NT2/D1 (cell line): ENCODE measurements around the gene COL26A1.

Experiments used
- DNase-seq: peaks from one replicate; pipeline ENCODE4 v3.0.0-alpha.2; 2011; ENCODE audit warnings: low read depth, low spot score
- H3K27me3 ChIP-seq: 2 replicates; pipeline ENCODE4 v1.6.0; 2011; ENCODE audit warnings: mild to moderate bottlenecking; ENCODE audit not compliant: insufficient read length, insufficient read depth
- H3K36me3 ChIP-seq: 2 replicates; pipeline ENCODE4 v1.6.1; 2011; ENCODE audit warnings: mild to moderate bottlenecking, low read length, mixed read lengths; ENCODE audit not compliant: insufficient read depth, insufficient read length
- H3K4me1 ChIP-seq: 2 replicates; pipeline ENCODE4 v1.5.1; 2011; ENCODE audit not compliant: insufficient read depth, insufficient read length
- H3K4me3 ChIP-seq: 2 replicates; pipeline ENCODE4 v1.5.1; 2011; ENCODE audit warnings: low read depth; ENCODE audit not compliant: insufficient read length
- H3K9ac ChIP-seq: 2 replicates; pipeline ENCODE4 v1.6.0; 2011; ENCODE audit warnings: low read depth; ENCODE audit not compliant: insufficient read length
- H3K9me3 ChIP-seq: 2 replicates; pipeline ENCODE4 v1.5.1; 2011; ENCODE audit warnings: mild to moderate bottlenecking, low read length; ENCODE audit not compliant: insufficient read depth
- SUZ12 ChIP-seq: IDR thresholded peaks from 2 replicates; pipeline ENCODE4 v1.6.1; 2011; ENCODE audit not compliant: insufficient read length, insufficient read depth; ENCODE audit errors: extremely low read depth
- YY1 ChIP-seq: IDR thresholded peaks from 2 replicates; pipeline ENCODE4 v1.6.1; 2011; ENCODE audit not compliant: insufficient read length, insufficient read depth
- ZNF274 ChIP-seq: IDR thresholded peaks from 2 replicates; pipeline ENCODE4 v1.6.1; 2011; ENCODE audit warnings: mild to moderate bottlenecking, low read depth, low read length

The COL26A1 gene

DNA sequence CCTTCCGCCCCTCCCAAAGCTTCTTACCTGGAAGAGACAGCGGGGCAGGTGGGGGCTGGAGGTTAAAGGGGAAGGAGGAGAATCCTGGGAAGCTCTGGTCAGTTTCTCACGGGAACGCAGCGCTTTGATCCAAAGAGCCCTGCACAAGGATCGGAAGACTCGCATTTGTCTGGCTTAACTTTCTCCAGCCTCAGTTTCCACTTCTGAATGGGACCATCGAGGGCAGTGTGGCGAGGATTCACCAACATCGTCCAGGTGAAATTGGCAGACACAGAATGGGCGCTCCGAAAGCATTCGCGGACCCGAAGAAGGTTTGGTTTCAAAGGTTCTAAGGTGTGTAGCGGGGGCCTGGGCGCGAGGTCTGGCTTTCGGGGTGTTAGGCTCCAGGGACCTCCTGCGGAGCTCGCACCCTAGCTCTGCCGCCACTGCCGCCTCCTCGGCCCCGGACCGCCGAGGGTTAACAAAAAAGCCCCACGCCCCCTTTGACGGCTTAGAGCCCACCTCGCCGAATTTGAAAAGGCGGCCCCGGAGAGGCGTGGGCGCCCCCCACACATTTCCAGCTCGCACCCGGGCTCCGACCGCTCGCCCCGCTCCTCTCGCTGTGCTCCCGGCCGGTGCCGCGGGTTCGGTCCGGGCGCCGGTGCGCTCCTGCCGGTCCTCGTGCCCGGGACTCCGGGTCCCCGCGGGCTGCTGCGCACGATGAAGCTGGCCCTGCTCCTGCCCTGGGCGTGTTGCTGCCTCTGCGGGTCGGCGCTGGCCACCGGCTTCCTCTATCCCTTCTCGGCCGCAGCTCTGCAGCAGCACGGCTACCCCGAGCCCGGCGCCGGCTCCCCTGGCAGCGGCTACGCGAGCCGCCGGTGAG lies at the start of gene COL26A1:
TSS of gene COL26A1 (plus strand) at position 542 of the 862 bp plus-strand sequence. CDS start at position 700, 158 bp downstream.
- no peaks in the 10 kb centered on the region for H3K9me3 ChIP-seq
- peak within 1 kb of the TSS; percentile 86 for H3K9ac ChIP-seq
- no peak for TF ChIP-seq SUZ12
- H3K27me3 ChIP-seq: no peaks in the 10 kb centered on the region
- H3K4me1 ChIP-seq: no peaks in the 10 kb centered on the region
- H3K4me3 ChIP-seq: peak within 1 kb of the TSS; percentile 69
- H3K36me3 ChIP-seq: peaks cover 10% of the 10 kb centered on the region
- no peak for DNase-seq

DNA sequence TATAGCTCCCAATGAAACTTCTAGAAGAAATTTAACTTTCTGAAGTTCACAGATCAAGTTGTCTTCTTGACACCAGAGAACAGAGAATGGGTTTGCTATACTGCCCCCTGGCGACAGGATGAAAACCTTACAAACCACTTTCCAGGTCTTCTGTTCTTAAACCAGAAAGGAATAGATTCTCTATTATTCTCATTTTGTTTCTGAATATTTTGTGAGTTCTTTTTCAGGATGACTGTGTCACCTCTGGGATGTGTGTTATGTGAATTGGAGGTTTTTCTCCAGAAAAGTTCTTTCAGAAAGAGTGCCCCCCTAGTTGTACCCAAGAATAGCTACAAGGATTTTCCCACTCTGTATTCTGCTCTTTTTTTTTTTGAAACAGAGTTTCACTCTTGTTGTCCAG lies 47.3 kb upstream of the COL26A1 start:
- peaks cover 68% of the 10 kb centered on the region for H3K36me3 ChIP-seq

DNA sequence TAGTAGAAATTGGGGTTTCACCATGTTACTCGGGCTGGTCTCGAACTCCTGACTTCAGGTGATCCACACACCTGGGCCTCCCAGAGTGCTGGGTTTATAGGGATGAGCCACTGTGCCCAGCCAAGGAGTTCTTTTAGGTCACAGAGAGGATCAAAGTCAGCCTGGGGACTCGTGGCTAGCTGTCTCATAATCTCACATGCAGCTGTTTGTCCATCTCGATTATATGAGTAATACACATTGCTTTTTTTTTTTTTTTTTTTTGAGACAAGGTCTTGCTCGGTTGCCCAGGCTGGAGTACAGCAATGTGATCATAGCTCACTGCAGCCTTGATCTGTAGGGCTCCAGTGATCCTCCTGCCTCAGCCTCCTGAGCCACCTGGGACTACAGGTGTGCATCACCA lies 43.3 kb upstream of the COL26A1 start:
- H3K9me3 ChIP-seq: no peaks in the 10 kb centered on the region
- DNase-seq: no peak

More for the DNA sequence above, 47.3 kb upstream of the COL26A1 start:
- Histone ChIP-seq H3K9me3 (no peaks in the 10 kb centered on the region), H3K27me3 (no peaks in the 10 kb centered on the region), H3K9ac (no peak overlapping the region), H3K4me3 (no peak overlapping the region), H3K4me1 (peaks cover 2% of the 10 kb centered on the region)
- TF ChIP-seq SUZ12 (no peak), ZNF274 (no peak), YY1 (no peak)
- DNase-seq: peak; percentile 80

DNA sequence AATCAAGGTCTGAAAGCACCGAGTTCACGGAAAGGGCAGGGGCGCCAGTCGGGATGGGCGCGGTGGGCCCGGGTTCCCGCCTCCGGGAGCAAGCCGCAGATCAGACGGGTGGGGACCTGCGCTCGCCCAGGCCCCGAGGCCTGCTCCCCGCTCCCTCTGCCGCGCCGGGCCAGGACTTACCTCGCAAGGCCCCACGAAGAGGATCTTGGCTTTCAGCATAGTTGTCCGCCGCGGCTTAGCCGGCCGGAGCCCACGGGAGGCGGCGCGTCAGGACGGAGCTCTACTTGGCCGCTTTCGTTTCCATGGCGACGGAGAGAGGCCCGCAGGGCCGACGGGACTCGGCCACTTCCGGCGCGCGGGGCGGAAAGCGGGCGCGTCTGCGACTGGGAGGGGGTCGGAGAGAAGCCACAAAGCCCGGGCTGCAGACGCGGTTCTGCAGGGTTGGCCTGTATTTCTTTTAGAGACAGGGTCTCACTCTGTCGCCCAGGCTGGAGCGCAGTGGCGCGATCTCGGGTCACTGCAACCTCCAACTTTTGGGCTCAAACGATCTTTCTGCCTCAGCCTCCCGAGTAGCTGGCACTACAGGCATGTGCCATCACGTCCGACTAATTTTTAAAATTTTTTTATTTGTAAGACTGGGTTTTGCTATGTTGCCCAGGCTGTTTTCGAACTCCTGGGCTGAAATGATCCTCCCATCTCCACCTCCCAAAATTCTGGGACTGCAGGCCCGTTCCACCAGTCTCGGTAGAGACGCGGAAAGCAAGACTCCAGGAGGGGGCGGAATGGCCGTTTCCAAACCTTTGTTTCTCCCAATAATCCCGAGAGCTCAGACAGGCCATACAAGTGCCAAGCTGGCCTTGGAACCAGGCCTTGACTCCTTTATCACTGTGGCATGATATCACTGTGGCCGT lies 40.9 kb upstream of the COL26A1 start, which contains the start of gene IFT22:
TSS of gene IFT22 (minus strand) at position 322 of the 911 bp plus-strand sequence. CDS start at position 219, 103 bp downstream.
- peak within 1 kb of the TSS; percentile 79 for H3K4me3 ChIP-seq
- no peaks in the 10 kb centered on the region for H3K4me1 ChIP-seq
- no peaks in the 10 kb centered on the region for H3K9me3 ChIP-seq
- H3K36me3 ChIP-seq: peaks cover 20% of the 10 kb centered on the region
- TF ChIP-seq SUZ12 (no peak), ZNF274 (no peak), YY1 (no peak)
- no peaks in the 10 kb centered on the region for H3K27me3 ChIP-seq
- DNase-seq: peak; percentile 87
- peak within 1 kb of the TSS; percentile 95 for H3K9ac ChIP-seq

More for the DNA sequence above, 43.3 kb upstream of the COL26A1 start:
- TF ChIP-seq YY1 (no peak), SUZ12 (no peak), ZNF274 (no peak)
- no peaks in the 10 kb centered on the region for H3K27me3 ChIP-seq
- H3K4me3 ChIP-seq: no peak overlapping the region
- H3K36me3 ChIP-seq: peaks cover 40% of the 10 kb centered on the region
- no peaks in the 10 kb centered on the region for H3K4me1 ChIP-seq
- H3K9ac ChIP-seq: no peak overlapping the region

DNA sequence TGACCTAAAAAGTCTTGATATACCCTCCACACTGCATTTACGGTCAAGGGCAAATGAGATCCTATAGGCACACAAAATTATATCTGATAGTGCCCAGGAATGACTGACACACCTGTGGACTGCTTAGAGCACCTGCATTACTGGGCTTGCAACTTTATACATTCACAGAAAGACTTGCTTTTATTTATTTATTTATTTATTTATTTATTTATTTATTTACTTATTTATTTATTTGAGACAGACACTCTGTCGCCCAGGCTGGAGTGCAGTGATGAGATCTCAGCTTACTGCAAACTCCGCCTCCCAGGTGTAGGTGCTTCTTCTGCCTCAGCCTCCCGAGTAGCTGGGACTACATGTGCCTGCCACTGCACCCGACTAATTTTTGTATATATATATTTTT lies 34.5 kb upstream of the COL26A1 start:
- TF ChIP-seq SUZ12: no peak
- TF ChIP-seq ZNF274: no peak
- no peak for TF ChIP-seq YY1
- peaks cover 3% of the 10 kb centered on the region for H3K4me1 ChIP-seq
- no peak for DNase-seq
- no peaks in the 10 kb centered on the region for H3K27me3 ChIP-seq
- no peaks in the 10 kb centered on the region for H3K36me3 ChIP-seq
- no peak overlapping the region for H3K4me3 ChIP-seq
- no peak overlapping the region for H3K9ac ChIP-seq
- no peaks in the 10 kb centered on the region for H3K9me3 ChIP-seq

DNA sequence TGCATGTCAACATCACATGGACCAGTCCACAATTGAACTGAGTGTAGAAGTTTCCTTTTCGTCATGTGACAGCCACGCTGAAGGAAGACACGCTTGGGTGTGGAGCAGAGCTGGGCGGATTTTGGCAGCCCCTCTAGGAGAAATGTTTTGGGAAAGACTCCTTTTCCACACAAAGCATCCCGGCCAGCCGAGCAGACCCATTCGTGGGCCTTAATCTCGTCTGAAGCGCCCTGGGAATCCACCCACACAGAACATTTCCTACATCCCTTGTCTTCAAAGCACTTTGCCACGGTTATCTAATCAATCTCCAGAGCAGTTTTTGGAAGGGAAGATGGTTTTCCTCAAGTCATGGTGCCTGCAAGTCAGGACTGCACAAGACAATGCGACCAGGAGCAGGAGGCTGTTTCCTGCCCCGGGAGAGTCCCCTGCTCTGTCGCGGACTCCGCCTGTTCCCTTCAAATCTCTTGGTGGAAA lies 32.6 kb upstream of the COL26A1 start:
- H3K36me3 ChIP-seq: no peaks in the 10 kb centered on the region
- TF ChIP-seq YY1 (no peak), SUZ12 (no peak), ZNF274 (no peak)
- H3K4me1 ChIP-seq: peaks cover 6% of the 10 kb centered on the region
- H3K9me3 ChIP-seq: no peaks in the 10 kb centered on the region
- no peak for DNase-seq
- H3K4me3 ChIP-seq: no peak overlapping the region
- no peak overlapping the region for H3K9ac ChIP-seq
- H3K27me3 ChIP-seq: no peaks in the 10 kb centered on the region

DNA sequence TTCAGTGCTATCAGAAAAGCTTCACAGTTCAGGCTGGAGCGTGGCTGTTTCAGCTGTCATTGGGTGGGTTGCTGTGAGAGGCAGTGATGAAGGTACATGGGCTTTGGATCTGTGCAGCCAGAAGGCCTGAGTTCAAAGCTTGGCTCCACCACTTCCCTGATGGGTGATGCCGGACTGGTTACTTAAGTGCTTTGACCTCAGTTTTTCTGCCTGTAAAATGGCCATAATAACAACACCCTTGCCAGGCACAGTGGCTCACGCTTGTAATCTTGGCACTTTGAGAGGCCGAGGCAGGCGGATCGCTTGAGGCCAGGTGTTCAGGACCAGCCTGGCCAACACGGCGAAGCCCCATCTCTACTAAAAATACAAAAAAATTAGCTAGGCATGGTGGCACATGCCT lies 30.6 kb upstream of the COL26A1 start:
- no peak for DNase-seq
- Histone ChIP-seq H3K9me3 (no peaks in the 10 kb centered on the region), H3K27me3 (no peaks in the 10 kb centered on the region), H3K4me3 (no peak overlapping the region), H3K9ac (no peak overlapping the region), H3K36me3 (no peaks in the 10 kb centered on the region), H3K4me1 (peaks cover 6% of the 10 kb centered on the region)
- TF ChIP-seq ZNF274: no peak
- TF ChIP-seq YY1: no peak
- TF ChIP-seq SUZ12: no peak
